Coronary artery (tissue), 2 donors: Measurements from ENCODE around the gene ZBTB17.
"Not testable (repeated sequence)": the region's sequence is repeated elsewhere in the genome, so short reads cannot be mapped to it uniquely, and the experiment has no call there.

ENCODE experiments used
- DNase-seq: peaks from one replicate; pipeline ENCODE4 v3.0.0-alpha.2; 2017; ENCODE audit warnings: low spot score
- H3K27ac ChIP-seq, 2 donors: fragments of 200-600 bp; sonication (generic); one replicate each; pipeline ENCODE4 v1.5.1; 2016 to 2019
- H3K4me3 ChIP-seq: fragments of 200-600 bp; sonication (generic); 2 replicates; pipeline ENCODE4 v1.5.1; 2016; ENCODE audit warnings: mild to moderate bottlenecking, moderate library complexity
- CTCF ChIP-seq: fragments of 200-600 bp; sonication (generic); IDR thresholded peaks from one replicate; pipeline ENCODE4 v1.5.1; 2019; ENCODE audit warnings: antibody characterized with exemption

Gene ZBTB17

DNA sequence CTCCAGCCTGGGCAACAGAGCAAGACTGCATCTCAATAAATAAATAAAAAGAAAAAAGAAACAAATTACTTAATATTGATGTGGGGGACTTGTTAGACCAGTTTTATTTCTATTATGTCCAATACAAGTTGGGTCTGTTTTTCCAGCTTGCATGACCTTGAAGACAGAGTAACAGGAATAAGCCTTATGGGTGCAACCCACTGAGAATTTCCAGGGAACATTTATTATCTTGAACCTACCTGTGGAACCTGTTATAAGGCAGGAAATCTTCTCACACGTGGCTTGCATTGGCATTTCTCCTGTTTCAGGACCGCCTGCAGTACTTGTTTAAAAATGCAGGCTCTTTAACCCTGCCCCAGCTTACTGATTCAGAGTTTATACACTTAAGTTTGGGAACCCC is 64.0 kb downstream of the ZBTB17 start:
- no peak overlapping the region for H3K27ac ChIP-seq
- TF ChIP-seq CTCF: no peak
- H3K4me3 ChIP-seq: no peak overlapping the region
- DNase-seq: no peak

DNA sequence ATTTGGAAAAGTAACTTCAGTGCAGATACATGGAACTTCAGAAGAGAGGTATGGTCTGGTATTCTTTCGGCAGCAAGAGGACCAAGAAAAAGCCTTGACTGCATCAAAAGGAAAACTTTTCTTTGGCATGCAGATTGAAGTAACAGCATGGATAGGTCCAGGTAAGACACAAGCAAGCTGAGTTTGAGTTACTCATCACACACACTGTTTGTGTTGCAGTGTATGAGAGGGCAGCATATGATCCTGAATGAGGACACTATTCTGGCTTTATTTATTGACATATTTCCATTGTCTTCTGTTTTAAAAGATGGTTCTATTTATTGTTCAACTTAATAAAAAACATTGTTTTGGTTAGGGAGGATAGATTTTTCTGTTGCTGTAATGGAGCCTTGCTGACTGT is 64.8 kb downstream of the ZBTB17 start:
- Histone ChIP-seq H3K27ac (no peak overlapping the region), H3K4me3 (no peak overlapping the region)
- TF ChIP-seq CTCF: no peak
- DNase-seq: no peak

- no peak overlapping the region for H3K27ac ChIP-seq
- no peak for TF ChIP-seq CTCF
- no peak overlapping the region for H3K4me3 ChIP-seq
- DNase-seq: no peak
Observed at GRCh38 chr1:15908597-15908996, 67.3 kb downstream of the ZBTB17 start.

GRCh38 chr1:15902882-15903281 is 73.0 kb downstream of the ZBTB17 start:
- no peak for DNase-seq
- Histone ChIP-seq H3K4me3 (no peak overlapping the region), H3K27ac (no peak overlapping the region)
- no peak for TF ChIP-seq CTCF

DNA sequence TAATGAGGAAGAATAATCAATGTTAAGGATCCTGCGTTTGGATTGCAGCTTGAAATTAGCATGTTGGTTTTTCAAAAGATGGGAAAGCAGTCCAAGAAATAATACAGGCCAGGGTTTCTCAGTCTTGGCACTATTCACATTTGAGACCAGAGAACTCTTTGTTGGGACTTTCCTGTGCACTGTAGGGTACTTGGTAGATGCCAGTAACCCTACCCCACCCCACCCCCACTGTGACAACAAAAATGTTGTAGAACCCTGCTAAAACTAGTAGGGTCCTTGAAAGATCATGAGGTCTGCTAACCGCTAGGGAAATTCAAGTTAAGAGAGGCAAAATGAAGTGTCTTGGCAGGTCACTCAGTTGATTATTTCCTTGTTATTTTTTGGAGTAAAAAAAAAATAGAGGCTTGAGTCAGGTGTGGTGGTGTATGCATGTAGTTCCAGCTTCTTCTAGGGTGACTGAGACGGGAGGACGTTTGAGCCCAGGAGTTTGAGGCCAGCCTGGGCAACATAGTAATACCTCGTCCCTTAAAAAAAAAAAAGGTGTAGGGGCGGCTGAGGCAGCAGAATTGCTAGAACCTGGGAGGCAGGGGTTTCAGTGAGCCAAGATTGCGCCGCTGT is 75.1 kb downstream of the ZBTB17 start:
- H3K4me3 ChIP-seq: no peak overlapping the region
- TF ChIP-seq CTCF: no peak
- no peak for DNase-seq
- peak overlapping the region; percentile 1 to 25 for H3K27ac ChIP-seq

GRCh38 chr1:15899266-15899665 is 76.6 kb downstream of the ZBTB17 start:
- no peak for DNase-seq
- Histone ChIP-seq H3K4me3 (no peak overlapping the region), H3K27ac (no peak overlapping the region)
- no peak for TF ChIP-seq CTCF

DNA sequence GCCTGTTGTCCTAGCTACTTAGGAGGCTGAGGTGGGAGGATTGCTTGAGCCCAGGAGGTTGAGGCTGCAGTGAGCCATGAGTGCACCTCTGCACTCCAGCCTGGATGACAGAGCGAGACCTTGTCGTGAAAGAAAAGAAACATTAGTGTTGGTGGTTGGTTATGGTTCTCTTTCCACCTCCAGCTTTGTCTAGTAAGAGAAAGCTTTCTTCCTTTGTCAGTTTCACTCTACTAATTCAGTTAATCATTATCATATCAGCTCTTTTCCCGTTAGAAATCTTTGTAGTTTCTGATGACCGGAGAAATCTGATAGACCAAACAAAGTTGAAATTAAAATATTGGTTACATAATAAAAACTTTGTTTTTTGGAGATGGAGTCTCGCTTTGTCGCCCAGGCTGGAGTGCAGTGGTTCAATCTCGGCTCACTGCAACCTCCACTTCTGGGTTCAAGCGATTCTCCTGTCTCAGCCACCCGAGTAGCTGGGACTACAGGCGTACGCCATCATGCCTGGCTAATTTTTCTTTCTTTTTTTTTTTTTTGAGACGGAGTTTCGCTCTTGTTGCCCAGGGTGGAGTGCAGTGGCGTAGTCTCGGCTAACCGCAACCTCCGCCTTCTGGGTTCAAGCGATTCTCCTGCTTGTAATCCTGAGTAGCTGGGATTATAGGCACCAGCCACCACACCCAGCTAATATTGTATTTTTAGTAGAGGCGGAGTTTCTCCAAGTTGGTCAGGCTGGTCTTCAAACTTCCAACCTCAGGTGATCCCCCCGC is 78.9 kb downstream of the ZBTB17 start:
- H3K27ac ChIP-seq, H3K4me3 ChIP-seq, DNase-seq: not testable (repeated sequence)
